Neutrophil (primary cell): ENCODE results near the gene LSM3.

Source experiments
- H3K27ac ChIP-seq: fragments of 200-600 bp; sonication (generic); 2 replicates; pipeline ENCODE4 v1.5.1; 2016; ENCODE audit warnings: mild to moderate bottlenecking, moderate library complexity
- H3K27me3 ChIP-seq: fragments of 200-600 bp; sonication (generic); 2 replicates; pipeline ENCODE4 v1.6.0; 2016; ENCODE audit warnings: mild to moderate bottlenecking
- H3K36me3 ChIP-seq: fragments of 200-600 bp; sonication (generic); 2 replicates; pipeline ENCODE4 v1.5.1; 2017
- H3K4me1 ChIP-seq, 2 experiments: fragments of 200-600 bp in 1 of 2; sonication (generic) in 1 of 2; 1 replicate in 1 of 2; 2 replicates in 1 of 2; pipeline versions ENCODE4 v1.5.1 to v1.6.1; 2013 to 2016; ENCODE audit warnings: low read depth in 1 of 2, low read length in 1 of 2, mild to moderate bottlenecking in 1 of 2, moderate library complexity in 1 of 2; ENCODE audit not compliant: control insufficient read depth in 1 of 2, insufficient read depth in 1 of 2
- H3K4me3 ChIP-seq, 2 experiments: fragments of 200-600 bp in 1 of 2; sonication (generic) in 1 of 2; 1 replicate in 1 of 2; 2 replicates in 1 of 2; pipeline ENCODE4 v1.5.1; 2013 to 2016; ENCODE audit warnings: low read depth in 1 of 2, low read length in 1 of 2, mild to moderate bottlenecking in 1 of 2, moderate library complexity in 1 of 2
- H3K9me3 ChIP-seq: fragments of 200-600 bp; sonication (generic); 2 replicates; pipeline ENCODE4 v1.5.1; 2016
- CTCF ChIP-seq: fragments of 200-600 bp; sonication (generic); IDR thresholded peaks from 2 replicates; pipeline ENCODE4 v1.5.1; 2016; ENCODE audit warnings: antibody characterized with exemption

The LSM3 gene

GRCh38 chr3:14179114-14179465 is 473 bp downstream of the LSM3 start:
- no peak for TF ChIP-seq CTCF
- H3K27me3 ChIP-seq: no peaks in the 10 kb centered on the region
- peak overlapping the region; percentile 69 to 81 for H3K4me3 ChIP-seq
- no peaks in the 10 kb centered on the region for H3K9me3 ChIP-seq
- H3K36me3 ChIP-seq: peaks cover 24% of the 10 kb centered on the region
- peaks cover 16 to 18% of the 10 kb centered on the region in 2 experiments for H3K4me1 ChIP-seq
- peak overlapping the region; percentile 91 for H3K27ac ChIP-seq

DNA sequence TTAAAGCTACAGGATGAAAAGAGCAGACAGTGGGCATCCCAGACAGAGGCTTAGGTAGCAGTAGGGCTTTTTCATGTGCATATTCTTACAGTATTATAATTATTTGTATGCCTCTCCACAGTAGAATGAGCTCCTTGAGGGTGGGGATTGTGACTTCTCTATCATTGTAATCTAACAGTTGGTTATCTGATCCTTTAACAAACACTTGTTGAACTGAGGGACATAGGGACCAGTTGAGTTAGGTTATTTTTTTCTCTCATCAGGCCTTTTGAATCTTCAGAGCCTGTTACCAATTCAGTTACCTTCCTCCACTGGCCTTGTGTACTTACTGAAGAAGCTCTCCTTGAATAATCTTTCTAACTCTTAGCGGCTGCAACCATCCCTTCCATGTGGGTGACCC is 1.2 kb downstream of the LSM3 start:
- peak overlapping the region in 1 of 2 experiments; percentile 81 for H3K4me3 ChIP-seq
- TF ChIP-seq CTCF: no peak

GRCh38 chr3:14181253-14181652 is 2.6 kb downstream of the LSM3 start:
- peaks cover 42% of the 10 kb centered on the region for H3K36me3 ChIP-seq
- no peak overlapping the region for H3K27ac ChIP-seq
- no peak for TF ChIP-seq CTCF

More for the DNA sequence above, 1.2 kb downstream of the LSM3 start:
- peaks cover 28% of the 10 kb centered on the region for H3K36me3 ChIP-seq
- no peaks in the 10 kb centered on the region for H3K9me3 ChIP-seq
- H3K27me3 ChIP-seq: no peaks in the 10 kb centered on the region
- H3K27ac ChIP-seq: peak overlapping the region; percentile 91
- H3K4me1 ChIP-seq: peaks cover 16 to 18% of the 10 kb centered on the region in 2 experiments

GRCh38 chr3:14183015-14183577 is 4.5 kb downstream of the LSM3 start:
- Histone ChIP-seq H3K4me3 (no peak overlapping the region), H3K27ac (no peak overlapping the region), H3K4me1 (peaks cover 7 to 8% of the 10 kb centered on the region in 2 experiments), H3K27me3 (no peaks in the 10 kb centered on the region), H3K36me3 (peaks cover 58% of the 10 kb centered on the region), H3K9me3 (no peaks in the 10 kb centered on the region)
- no peak for TF ChIP-seq CTCF

More at GRCh38 chr3:14181253-14181652, 2.6 kb downstream of the LSM3 start:
- Histone ChIP-seq H3K4me1 (peaks cover 16 to 18% of the 10 kb centered on the region in 2 experiments), H3K27me3 (no peaks in the 10 kb centered on the region), H3K9me3 (no peaks in the 10 kb centered on the region), H3K4me3 (no peak overlapping the region)

GRCh38 chr3:14186854-14187458 is 8.3 kb downstream of the LSM3 start:
- no peak overlapping the region for H3K4me3 ChIP-seq
- no peak for TF ChIP-seq CTCF
- no peaks in the 10 kb centered on the region for H3K4me1 ChIP-seq
- no peaks in the 10 kb centered on the region for H3K27me3 ChIP-seq
- peaks cover 56% of the 10 kb centered on the region for H3K36me3 ChIP-seq
- H3K27ac ChIP-seq: no peak overlapping the region
- no peaks in the 10 kb centered on the region for H3K9me3 ChIP-seq
